Muscle of arm (tissue), 12 donors: ENCODE measurements around the gene MGAM2. TPM values are rescaled to one million over a fixed set of nuclear protein-coding genes. Genes with fewer than 3 reads are reported as not detected.

Source experiments
- DNase-seq: peaks from one replicate; pipeline ENCODE4 v3.0.0-alpha.2; 2013
- polyA plus RNA-seq, 12 donors: library from polyadenylated mRNA; unstranded; fragments of 120-200 nt; gene quantifications; one replicate each; pipeline ENCODE4 v1.2.1, GENCODE V29; 2013; ENCODE audit not compliant: insufficient read length in 12 of 12

The MGAM2 gene
- polyA plus RNA-seq, 12 donors, result 0.03 to 1.3 (median 0.04) TPM; not detected in 3

DNA sequence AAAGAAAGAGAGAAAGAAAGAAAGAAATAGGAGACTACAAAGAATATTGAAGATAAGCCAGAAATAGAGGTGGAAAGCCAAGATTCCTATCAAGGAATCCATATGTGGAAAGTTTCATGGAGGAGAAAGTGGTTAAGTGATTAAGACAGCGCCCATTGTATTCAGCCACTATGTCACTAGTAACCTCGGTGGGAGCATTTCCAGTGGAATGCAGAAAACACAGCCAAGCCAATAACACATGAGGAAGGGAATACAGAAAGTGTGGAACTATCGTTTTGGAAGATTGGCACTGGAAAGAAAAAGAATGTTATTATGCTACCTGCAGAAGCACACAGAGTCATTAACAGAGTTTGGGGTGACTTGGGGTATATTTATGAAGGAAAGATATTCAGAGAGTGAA is 2.7 kb downstream of the MGAM2 start:
- no peak for DNase-seq

DNA sequence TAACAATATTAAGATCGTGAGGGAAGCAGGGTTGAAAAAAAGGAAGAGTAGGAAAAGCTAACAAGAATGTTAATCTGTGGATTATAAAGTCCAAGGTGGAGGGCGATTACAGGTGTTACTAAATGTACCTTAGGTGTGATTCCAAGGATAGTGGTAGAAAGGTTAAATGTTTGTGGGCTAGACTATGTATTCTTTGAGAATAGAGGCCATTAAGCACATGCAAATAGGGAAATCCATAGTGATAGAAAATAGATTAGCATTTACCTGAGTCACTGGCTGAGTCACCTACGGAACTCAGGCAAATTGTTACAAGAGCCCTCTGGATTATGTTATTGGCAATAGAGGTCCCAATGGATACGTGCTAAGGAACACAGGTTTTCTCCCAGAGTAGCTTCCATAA is 9.0 kb downstream of the MGAM2 start:
- no peak for DNase-seq

DNA sequence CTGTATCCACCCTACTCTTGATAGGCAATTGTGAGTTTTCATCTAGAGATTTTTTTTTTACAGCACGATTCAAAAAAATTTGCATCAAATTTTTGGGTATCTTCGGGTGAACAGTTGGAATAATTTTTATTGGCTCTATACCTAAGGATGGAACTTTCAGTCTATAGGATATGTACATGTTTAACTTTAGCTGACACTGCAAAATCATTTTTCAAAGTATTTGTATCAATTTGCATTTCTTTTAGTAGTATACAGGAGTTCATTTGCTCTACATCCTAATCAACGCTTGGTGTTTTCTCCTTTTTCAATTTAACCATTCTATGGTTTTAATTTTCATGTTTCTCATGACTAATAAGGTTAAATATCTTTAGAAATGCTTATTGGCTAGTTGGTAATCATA is 11.7 kb downstream of the MGAM2 start:
- no peak for DNase-seq

DNA sequence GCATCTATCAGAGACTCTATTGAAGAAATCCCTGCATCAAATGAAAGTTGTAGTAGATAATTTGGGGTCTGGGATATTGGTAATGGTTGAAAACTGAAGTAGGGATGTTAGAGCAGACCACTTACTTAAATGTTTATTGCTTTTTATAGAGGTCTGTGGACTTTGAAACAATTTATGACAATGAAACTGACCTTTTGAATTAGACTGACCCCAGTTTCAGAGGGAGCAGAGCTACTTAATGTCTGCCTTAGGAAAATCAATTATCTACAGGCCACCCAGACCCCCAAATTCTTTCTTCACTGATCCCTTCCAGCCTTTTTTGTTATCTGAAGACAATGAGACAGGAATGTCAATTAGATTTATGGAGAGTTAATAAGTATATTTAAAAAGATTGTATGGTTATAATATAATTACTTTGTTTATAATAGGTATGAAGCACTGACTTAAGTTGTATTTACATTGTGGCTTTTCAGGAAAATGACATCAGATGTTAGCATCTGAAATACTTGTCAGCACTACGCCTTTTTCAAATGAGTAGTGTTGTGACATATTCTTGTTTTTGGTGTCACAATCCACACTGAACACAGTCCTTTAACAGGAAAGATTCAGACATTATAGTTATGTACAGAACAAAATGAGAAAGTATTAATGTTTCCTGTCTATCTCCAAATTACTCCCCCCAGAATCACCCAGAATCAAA is 13.9 kb downstream of the MGAM2 start:
- DNase-seq, result no peak

DNA sequence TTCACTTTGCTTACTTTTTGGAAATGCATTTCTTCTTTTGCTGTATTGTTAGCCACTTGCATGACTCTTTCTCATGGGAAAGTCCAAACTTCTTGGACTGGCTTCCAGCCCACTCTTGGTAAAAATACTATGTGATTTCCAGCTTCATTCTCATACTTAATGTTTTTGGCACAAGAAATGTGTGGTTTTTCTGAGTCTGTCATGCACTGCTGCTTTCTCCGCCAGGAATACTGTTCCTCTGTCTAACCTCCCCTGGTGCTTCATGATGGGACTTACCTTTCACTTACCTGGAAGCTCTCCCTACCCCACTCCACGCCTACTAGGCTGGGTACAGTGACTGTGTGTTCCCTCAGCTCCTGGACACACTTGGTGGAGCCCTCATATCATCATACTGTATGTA is 18.7 kb downstream of the MGAM2 start:
- DNase-seq, result no peak

DNA sequence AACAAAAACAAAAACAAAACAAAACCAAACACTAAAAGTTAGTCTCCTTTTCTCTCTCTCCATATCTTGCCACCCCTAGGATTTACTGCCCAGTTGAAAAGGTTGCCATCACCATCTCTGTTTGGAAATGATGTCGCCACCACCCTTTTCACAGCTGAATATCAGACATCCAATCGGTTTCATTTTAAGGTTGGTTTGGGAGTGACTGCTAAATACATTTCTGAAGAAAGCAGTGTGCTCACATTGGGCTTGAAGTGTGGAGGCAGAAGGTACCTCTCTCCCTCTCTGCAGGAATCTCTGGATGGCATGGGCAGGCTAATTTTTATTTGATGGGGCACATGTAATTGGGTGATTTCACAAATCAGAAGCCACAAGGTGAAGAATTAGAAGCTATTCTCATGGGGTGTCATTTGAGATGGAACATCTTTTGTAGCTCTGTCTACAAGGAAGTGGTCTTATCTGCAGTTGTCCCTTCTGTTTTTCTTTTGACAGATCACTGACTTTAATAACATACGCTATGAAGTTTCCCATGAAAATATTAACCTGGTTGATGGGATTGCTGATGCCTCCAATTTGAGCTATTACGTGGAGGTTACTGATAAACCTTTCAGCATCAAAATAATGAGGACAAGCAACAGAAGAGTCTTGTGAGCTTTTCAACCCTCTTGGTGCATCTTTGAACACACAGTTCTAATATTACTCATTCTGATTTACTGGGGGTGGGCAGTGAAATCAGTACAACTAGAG is 20.1 kb downstream of the MGAM2 start:
- DNase-seq, result no peak

DNA sequence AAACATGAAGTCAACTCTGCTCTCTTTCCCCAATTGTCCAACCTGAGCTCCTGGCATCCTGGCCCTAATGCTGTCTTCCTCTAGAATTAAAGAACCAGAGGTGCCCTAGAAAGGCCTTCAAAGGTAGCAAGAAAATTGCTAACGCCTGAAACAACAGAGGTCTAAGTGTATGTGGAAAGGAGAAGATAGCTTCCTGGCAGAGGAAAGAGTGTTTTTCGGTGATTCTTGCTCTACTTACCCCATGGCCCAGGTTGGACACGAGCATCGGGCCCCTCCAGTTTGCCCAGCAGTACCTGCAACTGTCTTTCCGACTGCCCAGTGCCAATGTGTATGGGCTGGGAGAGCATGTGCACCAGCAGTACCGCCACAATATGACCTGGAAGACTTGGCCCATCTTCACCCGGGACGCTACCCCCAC is 22.2 kb downstream of the MGAM2 start:
- DNase-seq, result no peak

DNA sequence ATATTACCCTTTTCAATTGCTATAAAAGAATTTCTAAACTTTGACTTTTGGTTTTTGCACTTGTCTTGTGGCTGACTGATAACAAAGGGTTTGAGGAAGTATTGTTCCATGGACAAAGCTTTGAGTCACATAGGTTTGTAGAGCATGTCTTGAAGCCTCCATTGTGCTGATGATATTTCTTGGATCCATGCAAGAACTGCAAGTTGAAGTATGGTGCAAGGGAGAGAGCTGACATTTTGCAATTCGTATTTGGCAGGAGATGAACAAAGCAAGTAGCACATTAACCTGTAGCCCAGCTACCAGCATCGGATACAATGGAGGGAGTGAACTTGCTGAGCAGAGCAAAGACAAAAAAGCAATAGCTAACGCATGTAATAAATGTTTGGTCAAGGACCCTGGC is 23.4 kb downstream of the MGAM2 start:
- DNase-seq, result no peak

DNA sequence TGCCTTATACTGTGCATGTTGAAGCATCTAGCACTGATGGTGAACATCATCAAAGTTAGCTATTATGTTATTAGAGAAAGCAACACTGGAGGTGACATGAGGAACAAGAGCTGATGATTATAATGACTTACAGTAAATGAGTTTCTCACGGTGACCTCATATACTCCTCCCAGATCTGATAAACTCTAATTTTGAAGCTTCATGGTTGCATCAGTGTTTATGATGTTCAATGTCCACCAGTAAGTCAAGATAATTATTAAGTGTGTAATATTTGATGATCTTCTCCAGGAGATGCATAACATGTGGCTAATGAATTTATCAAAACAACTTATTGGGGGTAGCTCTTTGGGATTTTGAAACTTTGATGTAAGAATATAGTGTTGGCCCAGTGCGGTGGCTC is 27.5 kb downstream of the MGAM2 start:
- no peak for DNase-seq

DNA sequence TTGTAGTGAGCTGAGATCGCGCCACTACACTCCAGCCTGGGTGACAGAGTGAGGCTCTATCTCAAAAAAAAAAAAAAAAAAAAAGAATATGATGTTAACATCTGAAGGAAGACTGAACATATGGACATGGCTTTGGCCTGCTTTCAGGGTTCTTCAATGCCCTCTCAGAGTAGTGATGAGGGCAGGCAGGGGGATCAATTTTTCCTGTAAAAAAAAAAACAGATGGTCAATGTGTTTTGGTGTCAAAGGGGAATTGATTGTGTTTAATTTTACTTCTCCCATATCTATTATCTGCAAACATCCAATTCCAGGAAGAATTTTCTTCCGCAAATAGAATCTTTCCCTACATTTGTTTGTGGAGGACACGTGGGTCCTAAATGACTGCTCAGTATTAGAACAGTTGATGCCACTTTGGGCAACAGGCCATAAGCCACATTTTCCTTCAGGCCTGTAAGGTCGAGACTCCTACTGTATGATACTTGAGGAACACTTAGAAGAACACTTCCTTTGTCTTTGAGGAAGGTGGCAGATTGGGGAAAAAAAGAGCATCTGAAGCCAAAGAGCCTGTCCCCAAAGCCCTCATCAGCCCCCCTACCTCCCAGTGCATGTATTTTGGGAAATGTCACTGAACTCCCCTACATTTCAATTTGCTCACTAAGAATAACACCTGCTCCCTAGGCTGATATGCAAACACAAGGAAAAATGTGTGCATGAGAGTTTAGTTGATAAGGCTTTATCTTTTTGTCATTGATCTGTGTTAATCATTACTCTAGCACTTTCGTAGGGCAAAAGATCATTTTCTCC is 28.3 kb downstream of the MGAM2 start:
- DNase-seq, result no peak

DNA sequence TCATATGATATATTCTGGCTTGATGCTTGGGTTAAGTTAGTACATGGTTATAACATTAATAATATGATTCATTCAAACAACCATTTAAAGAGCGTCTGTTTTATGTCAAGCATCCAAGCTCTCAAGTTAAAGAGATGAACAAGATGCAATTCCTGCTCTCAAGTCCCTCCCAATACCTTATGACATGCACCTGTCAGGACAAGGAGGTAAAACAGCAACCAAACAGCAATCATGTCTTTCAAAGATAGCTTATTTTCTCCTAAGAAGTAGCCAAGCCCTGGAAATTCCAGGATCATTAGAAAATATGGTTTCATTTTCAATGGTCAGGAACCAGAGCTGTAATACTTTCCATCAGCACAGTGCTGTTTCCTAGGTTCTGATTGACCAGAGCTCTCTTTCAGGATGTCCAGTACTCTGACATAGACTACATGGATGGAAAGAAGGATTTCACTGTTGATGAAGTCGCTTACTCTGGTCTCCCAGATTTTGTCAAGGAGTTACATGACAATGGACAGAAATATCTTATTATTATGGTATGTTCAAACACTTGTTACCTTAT is 29.0 kb downstream of the MGAM2 start:
- DNase-seq, result no peak

DNA sequence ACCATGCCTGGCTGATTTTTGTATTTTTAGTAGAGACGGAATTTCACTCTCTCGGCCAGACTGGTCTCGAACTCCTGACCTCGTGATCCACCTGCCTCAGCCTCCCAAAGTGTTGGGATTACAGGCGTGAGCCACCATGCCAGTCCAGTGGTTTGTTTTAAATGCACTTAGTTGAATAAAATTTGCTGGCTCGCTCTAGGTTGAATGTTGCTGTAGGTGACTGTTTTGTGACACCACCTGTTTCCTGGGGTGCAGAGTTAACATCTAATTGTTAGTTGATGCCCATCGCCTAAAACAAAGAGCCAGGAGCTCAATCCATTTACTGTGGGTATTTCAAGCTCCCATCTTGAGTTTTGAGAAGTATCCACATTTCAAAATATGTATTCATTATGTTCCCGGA is 31.2 kb downstream of the MGAM2 start:
- DNase-seq, result no peak

DNA sequence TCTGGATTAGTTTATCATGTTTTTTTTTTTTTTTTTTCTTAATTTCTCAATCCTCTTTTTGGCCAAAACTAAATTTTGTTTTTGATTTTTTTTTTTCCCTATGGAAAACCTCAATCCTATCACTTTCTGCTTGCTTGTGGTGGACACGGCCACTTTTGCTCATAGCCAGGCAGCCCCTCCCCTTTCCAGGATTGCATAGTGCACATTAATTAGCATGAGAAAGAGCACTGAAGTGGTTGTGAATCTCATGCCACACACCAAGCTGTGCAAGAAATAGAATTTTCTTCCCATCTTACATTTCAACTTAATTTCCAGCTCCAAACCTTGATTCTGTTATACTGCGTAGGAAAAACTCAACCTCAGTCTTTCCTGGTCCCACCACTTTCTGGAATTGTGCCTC is 34.6 kb downstream of the MGAM2 start:
- DNase-seq, result no peak

DNA sequence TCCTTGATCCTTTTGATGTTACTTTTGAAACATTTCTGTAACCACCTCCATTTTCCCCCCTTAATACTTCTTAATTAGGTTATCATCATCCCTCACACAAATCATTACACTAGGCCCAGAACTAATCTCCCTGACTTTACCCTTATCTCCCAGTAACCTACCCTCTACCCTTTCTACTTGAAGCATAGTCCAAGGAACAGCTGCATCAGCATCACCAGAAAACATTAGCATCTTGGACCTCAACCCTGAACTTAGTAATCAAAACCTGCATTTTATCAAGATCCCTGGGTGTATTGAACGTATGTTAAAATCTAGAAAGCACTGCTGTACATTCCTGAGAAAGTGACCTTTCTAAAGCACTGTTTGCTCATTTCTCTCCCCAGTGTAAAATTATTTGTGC is 38.8 kb downstream of the MGAM2 start:
- no peak for DNase-seq

DNA sequence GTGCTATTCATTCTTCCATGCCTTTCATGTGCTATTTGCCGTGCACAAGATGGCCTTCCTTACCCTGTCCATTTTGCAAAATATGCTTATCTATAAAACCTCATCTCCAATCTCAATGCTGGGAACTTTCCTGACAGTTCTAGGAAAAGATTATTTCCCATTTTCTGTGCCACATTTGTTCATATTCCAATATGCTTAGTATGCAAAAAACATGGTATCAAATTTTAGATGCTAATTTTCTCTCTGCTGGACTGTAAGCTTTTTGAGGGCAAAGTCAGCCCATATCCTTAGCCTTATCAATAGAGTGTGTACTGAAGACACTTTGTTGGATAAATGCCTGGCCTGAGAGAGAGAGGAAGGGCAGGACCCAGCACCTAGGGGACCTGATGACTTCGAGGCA is 39.4 kb downstream of the MGAM2 start:
- no peak for DNase-seq

DNA sequence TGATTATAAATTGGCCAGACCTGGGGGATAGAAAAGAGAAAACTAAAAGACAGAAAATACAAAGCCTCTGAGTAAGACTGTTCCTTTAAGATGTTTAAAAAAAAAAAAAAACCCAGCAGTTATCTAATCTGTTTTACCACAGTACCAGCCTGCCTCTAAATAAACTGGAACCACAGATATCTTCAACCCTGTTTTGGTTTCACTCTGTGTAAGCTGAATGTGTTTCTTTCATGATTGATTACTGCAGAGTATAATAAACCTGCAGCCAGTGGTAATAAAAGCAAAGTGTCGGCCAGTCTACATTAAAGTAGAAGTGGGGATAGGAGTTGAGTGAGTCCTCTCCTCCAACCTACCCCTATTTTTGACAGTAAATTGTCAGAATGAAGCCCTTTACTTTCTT is 40.6 kb downstream of the MGAM2 start:
- no peak for DNase-seq

DNA sequence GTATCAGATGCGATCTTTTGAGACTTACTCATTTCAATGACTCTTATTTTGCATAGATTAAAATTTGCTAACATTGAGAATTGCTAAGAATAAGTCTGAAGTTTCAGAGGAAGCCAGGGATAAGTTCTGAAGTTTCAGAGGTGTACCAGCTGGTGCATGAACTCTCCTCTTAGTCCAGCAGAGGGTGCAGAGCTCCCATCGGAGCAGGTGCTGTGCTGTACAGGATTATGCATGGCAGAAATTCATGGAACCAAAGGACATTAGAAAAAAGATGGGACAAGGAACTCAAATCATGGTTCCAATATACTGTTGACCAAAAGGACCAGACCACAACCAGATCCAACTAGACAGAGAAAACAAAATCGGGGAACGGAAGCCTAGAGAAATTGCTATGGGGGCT is 41.9 kb downstream of the MGAM2 start:
- no peak for DNase-seq

DNA sequence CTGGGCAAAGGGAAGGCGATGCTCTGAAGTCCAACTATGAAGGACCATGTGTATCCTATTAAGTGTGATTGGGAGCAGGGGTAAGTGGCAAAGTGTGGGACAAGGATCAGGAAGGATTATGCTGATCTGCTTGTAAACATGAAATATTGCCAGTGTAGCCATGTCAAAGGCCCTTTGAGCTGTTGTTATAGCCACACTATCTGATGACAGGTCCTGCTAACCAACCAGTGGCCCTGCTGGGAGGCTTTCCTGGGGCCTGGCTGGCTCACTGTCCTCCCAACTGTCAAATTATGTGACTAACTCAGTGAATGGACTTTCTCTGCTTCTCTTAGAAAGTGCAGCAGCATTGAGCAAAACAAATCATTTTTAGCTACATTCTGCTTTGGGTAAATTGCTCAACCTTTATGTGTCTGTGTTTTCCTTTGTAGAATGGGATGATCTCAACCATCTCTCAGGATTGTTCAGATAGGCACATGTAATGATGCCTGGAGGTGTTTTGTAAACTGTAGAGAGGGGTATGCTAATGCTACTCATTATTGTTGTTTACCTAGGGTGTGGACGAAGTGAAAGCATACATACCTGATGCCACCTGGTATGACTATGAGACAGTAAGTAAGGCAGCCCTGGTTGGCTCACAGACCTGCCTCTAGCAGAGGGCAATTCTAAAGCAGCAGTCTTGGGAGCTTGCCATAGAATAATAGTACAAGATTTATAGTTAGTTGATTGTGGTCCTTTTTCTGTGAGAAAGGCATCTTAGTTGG is 47.4 kb downstream of the MGAM2 start:
- no peak for DNase-seq

DNA sequence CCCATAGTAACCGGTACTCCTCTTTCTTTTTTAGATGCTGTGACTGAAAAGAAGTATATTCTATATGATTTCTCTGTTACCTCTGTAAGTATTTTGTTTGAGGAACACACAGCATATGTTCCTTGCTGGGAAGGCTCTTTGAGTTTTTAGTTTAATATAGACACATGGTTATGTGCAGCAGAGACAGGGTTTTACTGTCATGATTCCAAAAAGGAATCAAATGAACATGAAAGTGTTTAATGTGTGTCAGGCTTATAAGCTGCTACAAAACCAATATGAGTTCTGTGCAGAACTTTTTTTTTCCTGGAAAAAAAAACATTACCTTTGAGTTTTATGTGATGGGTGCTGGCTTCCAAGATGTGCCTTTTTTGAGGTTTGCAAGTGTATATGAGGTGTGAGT is 50.4 kb downstream of the MGAM2 start:
- DNase-seq, result no peak

DNA sequence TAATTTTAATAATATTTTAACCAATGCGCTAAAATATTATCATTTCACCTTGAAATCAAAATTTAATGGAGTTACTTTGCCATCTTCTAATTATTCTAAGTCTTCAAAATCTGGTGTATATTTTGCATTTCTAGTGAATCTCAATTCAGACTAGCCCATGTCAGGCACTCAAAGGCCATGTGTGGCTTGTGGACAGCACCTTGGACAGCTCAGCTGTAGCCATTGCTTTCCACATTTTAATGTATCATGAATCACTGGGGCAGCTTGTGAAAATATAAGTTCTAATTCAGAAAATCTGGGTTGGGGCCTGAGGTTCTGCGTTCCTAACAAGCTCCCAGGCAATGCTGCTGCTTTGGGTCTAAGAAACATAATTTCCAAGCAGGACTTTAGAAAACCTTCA is 57.2 kb downstream of the MGAM2 start:
- DNase-seq, result no peak

DNA sequence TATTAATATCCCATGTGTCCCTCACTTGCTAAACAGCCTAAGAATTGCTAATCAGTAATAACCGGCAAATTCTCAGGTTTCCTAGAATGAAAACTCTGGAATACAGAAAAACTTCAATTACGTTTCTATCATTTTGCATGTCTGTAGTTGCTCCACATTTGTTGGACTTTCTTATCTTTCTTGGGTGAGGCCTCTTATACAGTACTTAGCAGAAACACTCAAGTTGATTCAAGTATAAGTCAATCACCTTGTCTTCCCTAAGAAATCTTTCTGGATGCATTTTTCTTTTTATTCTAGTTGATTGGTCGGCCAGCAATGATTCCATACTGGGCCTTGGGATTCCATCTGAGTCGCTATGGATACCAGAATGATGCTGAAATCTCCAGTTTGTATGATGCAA is 61.4 kb downstream of the MGAM2 start:
- no peak for DNase-seq

DNA sequence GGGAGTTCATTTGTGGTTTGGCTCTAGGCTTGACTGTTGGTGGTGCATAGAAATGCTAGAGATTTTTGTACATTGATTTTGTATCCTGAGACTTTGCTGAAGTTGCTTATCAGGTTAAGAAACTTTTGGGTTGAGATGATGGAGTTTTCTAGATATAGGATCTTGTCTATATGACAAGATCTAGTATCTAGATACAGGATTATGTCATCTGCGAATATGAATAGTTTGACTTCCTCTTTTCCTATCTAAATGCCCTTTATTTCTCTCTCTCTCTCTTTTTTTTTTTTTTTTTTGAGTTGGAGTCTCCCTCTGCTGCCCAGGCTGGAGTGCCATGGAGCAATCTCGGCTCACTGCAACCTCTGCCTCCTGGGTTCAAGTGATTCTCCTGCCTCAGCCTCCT is 62.9 kb downstream of the MGAM2 start:
- no peak for DNase-seq
